Measurements from ENCODE around the gene AOX1. TPM values are rescaled to one million over a fixed set of nuclear protein-coding genes. Genes with fewer than 3 reads are reported as not detected.

The AOX1 gene
- total and polyA plus RNA-seq, 2 of the 8 experiments (the other 6 are each of a cell fraction or from before 2014, with no cell fraction given): 5.6 to 8.3 TPM

DNA sequence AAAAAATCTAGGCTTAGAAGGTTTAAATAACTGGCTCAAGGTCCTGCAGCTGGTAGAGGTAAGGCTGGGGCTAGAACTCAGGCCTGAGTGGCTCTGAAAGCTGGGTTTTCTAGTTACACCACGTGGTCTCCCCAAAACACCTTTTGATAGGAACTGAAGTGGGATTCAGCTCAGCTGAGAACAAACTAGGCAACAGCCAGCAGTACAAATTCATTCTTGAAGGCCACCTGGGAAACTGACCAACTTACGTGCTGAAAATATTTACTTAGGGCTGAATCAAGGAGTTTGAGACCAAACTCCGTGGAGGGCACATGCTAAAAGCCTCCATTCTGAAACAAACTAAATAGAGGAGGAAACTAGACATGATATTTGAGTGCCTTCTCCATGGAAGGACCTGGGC lies 67.2 kb downstream of the AOX1 start:
- H2BK20ac ChIP-seq (ENCODE audit: low read length): no peak overlapping the region
- H3K27ac ChIP-seq (ENCODE audit: low read depth, low read length): no peak overlapping the region
- peaks cover 0 to 4% (median 1%) of the 10 kb centered on the region in 4 experiments; a peak in 4 of 7 replicates for H3K4me1 ChIP-seq (replicated peaks in 1 of 4; ENCODE audit: control insufficient read depth in 3 of 4, insufficient read depth in 4 of 4, low read length in 3 of 4)
- H3K9ac ChIP-seq (replicated peaks in 1 of 4; ENCODE audit: extremely low read depth in 1 of 4, low read depth in 3 of 4, low read length in 3 of 4): no peak overlapping the region
- no peak overlapping the region for H3K18ac ChIP-seq (ENCODE audit: extremely low read depth, low read length)
- 92% methylated on average over 3 of the region's 3 CpGs; no CpG with 5 or more reads in 1 of the 2 experiments for WGBS, 2 experiments (ENCODE audit: extremely low coverage in 1 of 2, insufficient coverage in 1 of 2, insufficient read length in 1 of 2, insufficient replicate concordance in 2 of 2, low coverage in 1 of 2, low lambda C conversion rate in 2 of 2, missing lambda C conversion rate in 1 of 2)
- ChIA-PET POLR2A (ENCODE audit: partially characterized antibody) (no interaction called here), CTCF (ENCODE audit: partially characterized antibody) (no interaction called here)
- no peak overlapping the region for H3K56ac ChIP-seq (replicated peaks; ENCODE audit: insufficient read length, low read depth, low read length)
- no peaks in the 10 kb centered on the region for H4K20me1 ChIP-seq (replicated peaks in 1 of 2; ENCODE audit: control insufficient read depth in 1 of 2, insufficient read depth in 2 of 2, low read length in 2 of 2)
- no peaks in the 10 kb centered on the region for H3K27me3 ChIP-seq (replicated peaks in 1 of 4; ENCODE audit: control insufficient read depth in 3 of 4, extremely low read depth in 1 of 4, insufficient read depth in 3 of 4, low read length in 3 of 4)
- H2BK120ac ChIP-seq (replicated peaks; ENCODE audit: low read depth, low read length): no peak overlapping the region
- no peak overlapping the region for H3K23ac ChIP-seq (ENCODE audit: insufficient read length)
- no peak overlapping the region for H2AK5ac ChIP-seq (ENCODE audit: low read depth, low read length)
- H2BK12ac ChIP-seq (ENCODE audit: low read depth, low read length): no peak overlapping the region
- H2BK5ac ChIP-seq (ENCODE audit: low read depth, low read length): no peak overlapping the region
- no peak overlapping the region for H4K5ac ChIP-seq (ENCODE audit: insufficient read length, low read depth, low read length)
- H3K36me3 ChIP-seq (ENCODE audit: control insufficient read depth in 2 of 4, insufficient read depth in 4 of 4, low read length in 3 of 4): no peaks in the 10 kb centered on the region
- no peak overlapping the region for H2BK15ac ChIP-seq (ENCODE audit: low read length)
- no peak overlapping the region for H4K8ac ChIP-seq (ENCODE audit: extremely low read depth, insufficient read depth, low read length)
- no peak overlapping the region for H3K14ac ChIP-seq (ENCODE audit: insufficient read length)
- H3K4me3 ChIP-seq (ENCODE audit: extremely low read depth in 1 of 4, insufficient read depth in 2 of 4, low read depth in 3 of 4, low read length in 4 of 4): no peak overlapping the region
- FAIRE-seq (no peak), DNase-seq (ENCODE audit: low read depth in 1 of 2, low spot score in 2 of 2) (no peak)
- H3K79me2 ChIP-seq (ENCODE audit: control insufficient read depth in 1 of 2, insufficient read depth in 2 of 2, low read length in 2 of 2): no peaks in the 10 kb centered on the region
- H4K91ac ChIP-seq (replicated peaks; ENCODE audit: insufficient read length, low read length): no peak overlapping the region
- H2AFZ ChIP-seq (ENCODE audit: low read length): no peak overlapping the region
- no peaks in the 10 kb centered on the region for H3K79me1 ChIP-seq (ENCODE audit: low read depth, low read length)
- H3K4ac ChIP-seq (replicated peaks; ENCODE audit: insufficient read length, low read depth, low read length): no peak overlapping the region
- H3K9me3 ChIP-seq (ENCODE audit: insufficient read depth in 2 of 2, low read depth in 1 of 2, low read length in 1 of 2): no peaks in the 10 kb centered on the region
- no peak overlapping the region for H3K4me2 ChIP-seq (ENCODE audit: insufficient read depth in 1 of 2, low read depth in 2 of 2, low read length in 2 of 2)
- no peaks in the 10 kb centered on the region for H3K23me2 ChIP-seq (ENCODE audit: low read depth, low read length)
- TF ChIP-seq RNF2 (IDR thresholded peaks at IDR 0.05; ENCODE audit: borderline replicate concordance, low read depth, low read length, missing control alignments, poor library complexity, severe bottlenecking) (no peak), CREB1 (IDR thresholded peaks at IDR 0.05) (no peak), ATF3 (IDR thresholded peaks at IDR 0.05; ENCODE audit: insufficient read depth, low read depth, low read length) (no peak), CEBPB (IDR thresholded peaks at IDR 0.05; ENCODE audit: low read depth, low read length) (no peak), E2F6 (IDR thresholded peaks at IDR 0.05) (no peak), SIX5 (IDR thresholded peaks at IDR 0.05; ENCODE audit: low read depth, low read length) (no peak), MAX (IDR thresholded peaks at IDR 0.05) (no peak), TCF12 (IDR thresholded peaks at IDR 0.05; ENCODE audit: low read depth, low read length) (no peak), RBBP5 (IDR thresholded peaks at IDR 0.05; ENCODE audit: borderline replicate concordance, low read depth, low read length) (no peak), CHD1 (IDR thresholded peaks at IDR 0.05; ENCODE audit: low read depth, low read length) (no peak), SRF (IDR thresholded peaks at IDR 0.05; ENCODE audit: low read depth, low read length) (no peak), RFX5 (IDR thresholded peaks at IDR 0.05; ENCODE audit: borderline replicate concordance, low read depth, low read length) (no peak), FOSL1 (IDR thresholded peaks at IDR 0.05; ENCODE audit: insufficient read depth, low read depth, low read length) (no peak), MAFK (IDR thresholded peaks at IDR 0.05; ENCODE audit: low read depth, low read length) (no peak)
